Measurements from ENCODE around the gene HEATR9. TPM values are rescaled to one million over a fixed set of nuclear protein-coding genes. Genes with fewer than 3 reads are reported as not detected.

The HEATR9 gene
- total and polyA plus RNA-seq, 2 donors (not counting 1 experiment from before 2014, with no cell fraction given), result 0.06 TPM; not detected in 1

DNA sequence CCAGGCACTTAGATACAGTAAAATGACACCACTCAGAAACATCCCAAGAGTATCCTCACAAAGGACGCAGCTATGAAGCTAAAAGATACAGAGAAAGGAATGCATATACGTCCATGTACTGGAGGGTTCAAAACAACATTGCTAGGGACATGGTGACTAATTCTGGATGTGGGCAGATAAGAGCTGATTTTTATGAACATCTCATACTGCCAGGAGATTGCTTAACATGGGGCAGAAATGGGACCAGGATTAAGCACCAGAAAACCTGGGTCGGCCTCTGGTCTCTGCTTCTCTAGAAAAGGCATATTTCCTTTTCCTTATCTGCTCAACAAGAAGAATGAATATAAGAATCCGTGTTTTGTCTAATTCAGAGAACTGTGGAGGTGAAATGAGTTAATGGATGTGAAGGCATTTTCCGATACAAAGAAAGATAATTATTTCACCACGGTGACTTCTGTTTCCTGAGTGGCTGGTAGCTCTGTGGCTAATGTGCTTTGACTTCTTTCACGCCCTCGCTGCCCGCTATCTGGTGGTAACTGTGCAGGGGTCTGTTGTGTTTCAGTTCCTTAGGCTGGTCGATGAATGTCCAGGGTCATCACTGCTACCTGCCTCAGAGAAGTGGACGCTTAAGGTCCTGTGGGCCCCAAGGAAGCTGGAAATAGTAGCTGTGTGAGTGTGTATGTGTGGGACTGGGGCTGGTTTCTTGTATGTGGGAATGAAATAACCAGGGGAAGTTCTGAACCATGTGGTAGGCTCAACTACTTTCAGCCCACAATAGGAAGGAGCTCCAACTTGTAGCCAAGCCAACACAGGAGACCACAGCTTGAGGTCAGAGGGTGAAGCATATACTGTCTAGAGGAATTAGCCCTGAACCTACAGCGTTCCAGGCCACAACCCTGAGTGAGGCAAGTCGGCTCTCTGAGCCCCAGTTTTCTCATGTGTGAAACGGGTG is 27.2 kb upstream of the HEATR9 start:
- TF ChIP-seq CTCF (IDR thresholded peaks at IDR 0.05) (no peak), EZH2 (IDR thresholded peaks at IDR 0.05; ENCODE audit: borderline replicate concordance, insufficient read depth, low read depth, low read length, poor library complexity, severe bottlenecking) (no peak)
- Histone ChIP-seq H2AFZ (ENCODE audit: insufficient read depth, low read depth, low read length, poor library complexity, severe bottlenecking) (no peak overlapping the region), H3K9ac (ENCODE audit: low read length) (no peak overlapping the region), H3K36me3 (replicated peaks in 1 of 2; ENCODE audit: control extremely low read depth in 1 of 2, control insufficient read depth in 1 of 2, extremely low read depth in 1 of 2, insufficient read depth in 2 of 2, low read length in 1 of 2) (no peaks in the 10 kb centered on the region), H3K9me3 (ENCODE audit: control extremely low read depth in 1 of 3, control insufficient read depth in 2 of 3, insufficient read depth in 1 of 3, low read length in 2 of 3) (peaks cover 0 to 2% (median 0%) of the 10 kb centered on the region in 3 donors), H3K27me3 (replicated peaks in 1 of 4; ENCODE audit: control extremely low read depth in 1 of 4, control insufficient read depth in 3 of 4, insufficient read depth in 4 of 4, low read length in 3 of 4) (peaks cover 0 to 6% (median 2%) of the 10 kb centered on the region in 4 experiments), H3K27ac (ENCODE audit: low read length in 2 of 2) (no peak overlapping the region), H3K79me2 (ENCODE audit: control insufficient read depth, insufficient read depth, low read length) (no peaks in the 10 kb centered on the region), H3K4me3 (ENCODE audit: control extremely low read depth in 1 of 5, extremely low read depth in 1 of 5, insufficient read depth in 1 of 5, low read depth in 2 of 5, low read length in 4 of 5) (no peak overlapping the region), H4K20me1 (ENCODE audit: control insufficient read depth, insufficient read depth, low read length, poor library complexity, severe bottlenecking) (no peaks in the 10 kb centered on the region), H3K4me2 (replicated peaks; ENCODE audit: low read depth, low read length, poor library complexity, severe bottlenecking) (no peak overlapping the region), H3K4me1 (ENCODE audit: control insufficient read depth in 2 of 2, insufficient read depth in 2 of 2, low read length in 2 of 2) (no peaks in the 10 kb centered on the region)
- ATAC-seq (ENCODE audit: low read depth), result no peak
- intact Hi-C loops (cut with micrococcal nuclease), result no loop called here
- DNase-seq, result no peak
- peaks cover 13% of the 10 kb centered on the region for H3K27me3 Mint-ChIP-seq
- no peak overlapping the region for H3K27ac Mint-ChIP-seq
- CTCF ChIA-PET, result no interaction called here
- POLR2A ChIA-PET, result no interaction called here
- H3K4me3 Mint-ChIP-seq, result no peak overlapping the region
- WGBS (ENCODE audit: insufficient coverage), result 15% methylated on average over 8 of the region's 14 CpGs
- H3K9me3 Mint-ChIP-seq (ENCODE audit: insufficient read depth), result no peaks in the 10 kb centered on the region
- H3K4me1 Mint-ChIP-seq, result no peaks in the 10 kb centered on the region

DNA sequence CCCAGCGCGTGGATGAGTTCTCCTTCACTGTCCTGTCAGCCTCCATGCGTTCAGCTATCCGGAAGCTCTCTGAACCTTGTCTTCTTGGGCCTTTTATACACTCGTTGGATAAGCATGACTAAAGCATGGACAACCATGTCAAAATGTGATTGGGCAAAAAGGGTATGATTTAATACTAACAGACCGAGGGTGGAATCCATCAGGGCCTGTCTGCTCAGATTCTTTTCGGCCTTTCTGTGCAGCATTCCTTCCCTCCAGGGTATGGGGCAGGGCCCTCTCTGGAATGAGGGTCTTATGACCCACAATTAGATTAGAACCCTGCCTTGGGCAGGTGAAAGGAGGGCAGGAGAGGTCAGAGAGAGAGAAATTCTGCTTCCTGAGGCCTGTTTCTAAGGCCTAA is 25.5 kb upstream of the HEATR9 start:
- Histone ChIP-seq H3K27ac (ENCODE audit: low read length in 2 of 2) (no peak overlapping the region), H3K9me3 (ENCODE audit: control extremely low read depth in 1 of 3, control insufficient read depth in 2 of 3, insufficient read depth in 1 of 3, low read length in 2 of 3) (peaks cover 0 to 2% (median 0%) of the 10 kb centered on the region in 3 donors), H2AFZ (ENCODE audit: insufficient read depth, low read depth, low read length, poor library complexity, severe bottlenecking) (no peak overlapping the region), H3K79me2 (ENCODE audit: control insufficient read depth, insufficient read depth, low read length) (no peaks in the 10 kb centered on the region), H3K27me3 (replicated peaks in 1 of 4; ENCODE audit: control extremely low read depth in 1 of 4, control insufficient read depth in 3 of 4, insufficient read depth in 4 of 4, low read length in 3 of 4) (peaks cover 0 to 6% (median 2%) of the 10 kb centered on the region in 4 experiments), H3K9ac (ENCODE audit: low read length) (no peak overlapping the region), H3K4me1 (ENCODE audit: control insufficient read depth in 2 of 2, insufficient read depth in 2 of 2, low read length in 2 of 2) (no peaks in the 10 kb centered on the region), H3K36me3 (replicated peaks in 1 of 2; ENCODE audit: control extremely low read depth in 1 of 2, control insufficient read depth in 1 of 2, extremely low read depth in 1 of 2, insufficient read depth in 2 of 2, low read length in 1 of 2) (no peaks in the 10 kb centered on the region), H4K20me1 (ENCODE audit: control insufficient read depth, insufficient read depth, low read length, poor library complexity, severe bottlenecking) (no peaks in the 10 kb centered on the region), H3K4me3 (ENCODE audit: control extremely low read depth in 1 of 5, extremely low read depth in 1 of 5, insufficient read depth in 1 of 5, low read depth in 2 of 5, low read length in 4 of 5) (no peak overlapping the region), H3K4me2 (replicated peaks; ENCODE audit: low read depth, low read length, poor library complexity, severe bottlenecking) (no peak overlapping the region)
- no peak for DNase-seq
- ChIA-PET POLR2A (no interaction called here), CTCF (no interaction called here)
- ATAC-seq (ENCODE audit: low read depth), result no peak
- Mint-ChIP-seq H3K4me3 (no peak overlapping the region), H3K27me3 (peaks cover 6% of the 10 kb centered on the region), H3K27ac (no peak overlapping the region), H3K4me1 (no peaks in the 10 kb centered on the region), H3K9me3 (ENCODE audit: insufficient read depth) (no peaks in the 10 kb centered on the region)
- TF ChIP-seq CTCF (IDR thresholded peaks at IDR 0.05) (no peak), EZH2 (IDR thresholded peaks at IDR 0.05; ENCODE audit: borderline replicate concordance, insufficient read depth, low read depth, low read length, poor library complexity, severe bottlenecking) (no peak)
- intact Hi-C loops (cut with micrococcal nuclease), result no loop called here
- WGBS (ENCODE audit: insufficient coverage), result 98% methylated on average over 6 of the region's 7 CpGs
